Measurements from ENCODE around the gene CACNA2D3.
"Not testable (repeated sequence)": the region's sequence is repeated elsewhere in the genome, so short reads cannot be mapped to it uniquely, and the experiment has no call there.

CACNA2D3 gene

DNA sequence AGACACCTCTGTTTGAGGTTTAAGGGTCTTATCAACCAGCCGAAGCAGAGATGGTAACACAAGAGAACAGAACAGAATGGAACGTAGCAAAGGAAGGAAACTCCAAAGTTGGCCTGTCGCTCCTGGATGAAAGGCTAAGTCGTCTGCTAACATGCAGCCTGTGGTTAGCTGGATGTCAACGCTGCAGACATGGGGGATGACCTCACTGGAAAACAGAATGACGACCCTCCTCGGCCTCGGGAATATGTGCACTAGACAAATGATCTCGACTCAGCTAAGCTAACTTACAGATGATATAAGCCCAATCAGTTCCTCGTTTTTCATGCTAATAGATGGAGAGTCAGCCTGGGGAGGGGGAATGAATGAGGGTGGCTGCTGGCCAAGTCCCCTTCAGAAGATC, 983.3 kb downstream of the CACNA2D3 start:
- H3K4me3 ChIP-seq (ENCODE audit: low read length), result no peak overlapping the region
- TF ChIP-seq, protein P1, sequence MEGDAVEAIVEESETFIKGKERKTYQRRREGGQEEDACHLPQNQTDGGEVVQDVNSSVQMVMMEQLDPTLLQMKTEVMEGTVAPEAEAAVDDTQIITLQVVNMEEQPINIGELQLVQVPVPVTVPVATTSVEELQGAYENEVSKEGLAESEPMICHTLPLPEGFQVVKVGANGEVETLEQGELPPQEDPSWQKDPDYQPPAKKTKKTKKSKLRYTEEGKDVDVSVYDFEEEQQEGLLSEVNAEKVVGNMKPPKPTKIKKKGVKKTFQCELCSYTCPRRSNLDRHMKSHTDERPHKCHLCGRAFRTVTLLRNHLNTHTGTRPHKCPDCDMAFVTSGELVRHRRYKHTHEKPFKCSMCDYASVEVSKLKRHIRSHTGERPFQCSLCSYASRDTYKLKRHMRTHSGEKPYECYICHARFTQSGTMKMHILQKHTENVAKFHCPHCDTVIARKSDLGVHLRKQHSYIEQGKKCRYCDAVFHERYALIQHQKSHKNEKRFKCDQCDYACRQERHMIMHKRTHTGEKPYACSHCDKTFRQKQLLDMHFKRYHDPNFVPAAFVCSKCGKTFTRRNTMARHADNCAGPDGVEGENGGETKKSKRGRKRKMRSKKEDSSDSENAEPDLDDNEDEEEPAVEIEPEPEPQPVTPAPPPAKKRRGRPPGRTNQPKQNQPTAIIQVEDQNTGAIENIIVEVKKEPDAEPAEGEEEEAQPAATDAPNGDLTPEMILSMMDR (IDR thresholded peaks at IDR 0.05; ENCODE audit: insufficient read depth, low read depth, low read length, missing control alignments), result no peak
- DNase-seq (ENCODE audit: low read depth), result no peak

- no peak for DNase-seq (ENCODE audit: low read depth)
- TF ChIP-seq, protein P1 (IDR thresholded peaks at IDR 0.05; ENCODE audit: insufficient read depth, low read depth, low read length, missing control alignments), result no peak
- no peak overlapping the region for H3K4me3 ChIP-seq (ENCODE audit: low read length)
Measured at GRCh38 chr3:55107187-55107586, 984.8 kb downstream of the CACNA2D3 start.

GRCh38 chr3:55111906-55112305, 989.6 kb downstream of the CACNA2D3 start:
- H3K4me3 ChIP-seq (ENCODE audit: low read length); DNase-seq (ENCODE audit: low read depth): not testable (repeated sequence)

GRCh38 chr3:55118451-55118850, 996.1 kb downstream of the CACNA2D3 start:
- no peak overlapping the region for H3K4me3 ChIP-seq (ENCODE audit: low read length)
- TF ChIP-seq, protein P1 (IDR thresholded peaks at IDR 0.05; ENCODE audit: insufficient read depth, low read depth, low read length, missing control alignments), result no peak
- no peak for DNase-seq (ENCODE audit: low read depth)

DNA sequence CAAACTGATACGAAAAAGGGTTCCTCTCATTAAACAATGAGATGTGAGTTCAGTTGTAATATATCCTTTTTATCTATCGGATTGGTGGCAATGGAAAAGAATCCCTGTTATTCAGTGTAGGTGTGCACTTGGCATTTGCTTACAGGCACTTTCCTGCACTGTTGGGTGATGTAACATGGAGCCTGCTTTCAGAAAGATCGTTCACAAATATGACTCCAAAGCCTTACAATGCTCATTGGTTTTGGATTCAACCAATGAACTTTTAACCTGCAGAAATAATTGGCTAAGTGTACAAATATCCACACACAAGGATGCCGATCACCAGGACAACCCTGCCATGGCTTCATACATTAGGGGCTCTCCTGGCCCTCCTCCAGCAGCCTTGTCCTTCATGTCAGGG, 996.9 kb downstream of the CACNA2D3 start:
- no peak for DNase-seq (ENCODE audit: low read depth)
- TF ChIP-seq, protein P1 (IDR thresholded peaks at IDR 0.05; ENCODE audit: insufficient read depth, low read depth, low read length, missing control alignments), result no peak
- no peak overlapping the region for H3K4me3 ChIP-seq (ENCODE audit: low read length)

GRCh38 chr3:55122312-55122711, 1000.0 kb downstream of the CACNA2D3 start:
- no peak for DNase-seq (ENCODE audit: low read depth)
- TF ChIP-seq, protein P1 (IDR thresholded peaks at IDR 0.05; ENCODE audit: insufficient read depth, low read depth, low read length, missing control alignments), result no peak
- H3K4me3 ChIP-seq (ENCODE audit: low read length), result no peak overlapping the region

Measured in epithelial cell of esophagus (primary cell).